MCF 10A (cell line): ENCODE results near the gene URGCP. TPM values are rescaled to one million over a fixed set of nuclear protein-coding genes. Genes with fewer than 3 reads are reported as not detected.
A peak's percentile ranks its signal among the peaks of the same experiment; 100 is the strongest.

Experiments used
- BruUV-seq: library from RNA; stranded (reverse); fragments of 400-500 nt; replicated peaks from 2 replicates; lab custom pipeline; 2021; lab: Mats Ljungman, UMichigan
- CTCF ChIA-PET: fragments of 300-600 bp; sonication (Branson Sonifier 250); formaldehyde crosslinking; extraction: SDS; loops from one replicate; lab custom pipeline; 2021; ENCODE audit warnings: antibody characterized with exemption, inconsistent platforms; lab: Yijun Ruan, JAX
- POLR2A ChIA-PET: fragments of 300-600, 350-650 bp; sonication (Branson Sonifier 250); formaldehyde crosslinking; extraction: SDS; loops from one replicate; lab custom pipeline; 2020; ENCODE audit warnings: antibody characterized with exemption, inconsistent platforms; lab: Yijun Ruan, JAX
- DNase-seq: peaks from one replicate; pipeline ENCODE4 v3.0.0-alpha.2; 2018; ENCODE audit not compliant: unreplicated experiment
- H3K27ac Mint-ChIP-seq: one replicate; pipeline ENCODE4 v1.8.0; 2022; ENCODE audit warnings: mild to moderate bottlenecking, low read depth, mixed read lengths; ENCODE audit not compliant: unreplicated experiment
- H3K27me3 Mint-ChIP-seq: one replicate; pipeline ENCODE4 v1.8.0; 2022; ENCODE audit warnings: mixed read lengths; ENCODE audit not compliant: insufficient read depth, unreplicated experiment
- H3K36me3 Mint-ChIP-seq: one replicate; pipeline ENCODE4 v1.8.0; 2022; ENCODE audit warnings: mild to moderate bottlenecking, moderate library complexity, mixed read lengths; ENCODE audit not compliant: insufficient read depth, unreplicated experiment
- H3K4me1 Mint-ChIP-seq: one replicate; pipeline ENCODE4 v1.8.0; 2022; ENCODE audit warnings: mixed read lengths; ENCODE audit not compliant: insufficient read depth, unreplicated experiment
- H3K4me3 Mint-ChIP-seq: one replicate; pipeline ENCODE4 v1.8.0; 2022; ENCODE audit warnings: mild to moderate bottlenecking, moderate library complexity, mixed read lengths; ENCODE audit not compliant: unreplicated experiment
- H3K9me3 Mint-ChIP-seq: one replicate; pipeline ENCODE4 v1.8.0; 2022; ENCODE audit warnings: mixed read lengths; ENCODE audit not compliant: unreplicated experiment
- intact Hi-C: fragments of 100-400 bp; cut with micrococcal nuclease; formaldehyde crosslinking; loops from 2 replicates; pipeline ENCODE4 v1.14.1; 2022
- total RNA-seq: library from RNA; stranded (reverse); gene quantifications from 2 replicates; pipeline ENCODE4 v1.2.3, GENCODE V29; 2022
- TF ChIP-seq, protein P1 (sequence below): fragments of 200-600 bp; IDR thresholded peaks from one replicate; pipeline ENCODE4 v1.8.0; 2022; ENCODE audit warnings: antibody characterized with exemption, mild to moderate bottlenecking; ENCODE audit not compliant: unreplicated experiment

Gene URGCP
- total RNA-seq, 1 experiment from 2014 or later: 37.2 TPM

DNA sequence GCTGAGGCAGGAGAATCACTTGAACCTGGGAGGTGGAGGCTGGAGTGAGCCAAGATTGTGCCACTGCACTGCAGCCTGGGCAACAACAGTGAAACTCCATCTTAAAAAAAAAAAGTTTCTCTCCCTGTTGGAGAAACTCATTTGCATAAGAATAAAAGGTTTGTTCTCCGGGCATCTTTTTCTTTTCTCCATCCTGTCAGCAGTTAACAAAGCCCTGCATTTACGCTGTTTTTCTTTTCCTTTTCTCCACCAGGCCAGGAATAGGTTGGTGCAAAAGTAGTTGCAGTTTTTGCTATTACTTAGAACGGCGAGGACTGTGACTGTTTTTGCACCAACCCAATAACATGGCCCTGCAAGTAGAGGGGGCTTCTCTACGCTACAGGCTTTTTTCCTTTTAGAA is 9.5 kb upstream of the URGCP start:
- H3K4me1 Mint-ChIP-seq: no peaks in the 10 kb centered on the region
- ChIA-PET POLR2A (interaction anchor here (1.5 kb wide), 1 partner anchor 11 kb away, joined by 3 read pairs; the partner anchor contains the start of gene UBE2D4), CTCF (interaction anchor here (0.6 kb wide), 1 partner anchor 23 kb away, joined by 3 read pairs; no protein-coding TSS in a partner anchor)
- DNase-seq: no peak
- H3K27ac Mint-ChIP-seq: no peak overlapping the region
- no TSS peak for BruUV-seq
- TF ChIP-seq, protein P1, sequence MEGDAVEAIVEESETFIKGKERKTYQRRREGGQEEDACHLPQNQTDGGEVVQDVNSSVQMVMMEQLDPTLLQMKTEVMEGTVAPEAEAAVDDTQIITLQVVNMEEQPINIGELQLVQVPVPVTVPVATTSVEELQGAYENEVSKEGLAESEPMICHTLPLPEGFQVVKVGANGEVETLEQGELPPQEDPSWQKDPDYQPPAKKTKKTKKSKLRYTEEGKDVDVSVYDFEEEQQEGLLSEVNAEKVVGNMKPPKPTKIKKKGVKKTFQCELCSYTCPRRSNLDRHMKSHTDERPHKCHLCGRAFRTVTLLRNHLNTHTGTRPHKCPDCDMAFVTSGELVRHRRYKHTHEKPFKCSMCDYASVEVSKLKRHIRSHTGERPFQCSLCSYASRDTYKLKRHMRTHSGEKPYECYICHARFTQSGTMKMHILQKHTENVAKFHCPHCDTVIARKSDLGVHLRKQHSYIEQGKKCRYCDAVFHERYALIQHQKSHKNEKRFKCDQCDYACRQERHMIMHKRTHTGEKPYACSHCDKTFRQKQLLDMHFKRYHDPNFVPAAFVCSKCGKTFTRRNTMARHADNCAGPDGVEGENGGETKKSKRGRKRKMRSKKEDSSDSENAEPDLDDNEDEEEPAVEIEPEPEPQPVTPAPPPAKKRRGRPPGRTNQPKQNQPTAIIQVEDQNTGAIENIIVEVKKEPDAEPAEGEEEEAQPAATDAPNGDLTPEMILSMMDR: no peak
- H3K9me3 Mint-ChIP-seq: no peaks in the 10 kb centered on the region
- no peak overlapping the region for H3K4me3 Mint-ChIP-seq
- H3K36me3 Mint-ChIP-seq: peaks cover 6% of the 10 kb centered on the region
- no peaks in the 10 kb centered on the region for H3K27me3 Mint-ChIP-seq
- intact Hi-C loops: no loop called here

- Mint-ChIP-seq H3K36me3 (peaks cover 6% of the 10 kb centered on the region), H3K27me3 (no peaks in the 10 kb centered on the region), H3K4me3 (no peak overlapping the region), H3K4me1 (no peaks in the 10 kb centered on the region), H3K9me3 (no peaks in the 10 kb centered on the region), H3K27ac (no peak overlapping the region)
- intact Hi-C loops: no loop called here
- CTCF ChIA-PET: interaction anchor here (1.0 kb wide), 1 partner anchor 10 kb away, joined by 5 read pairs; no protein-coding TSS in a partner anchor
- TF ChIP-seq, protein P1: no peak
- POLR2A ChIA-PET: interaction anchor here (0.6 to 1.5 kb wide), 3 partner anchors 10 to 20 kb away, joined by 3 read pairs; partner anchors contain the start of gene UBE2D4
- DNase-seq: no peak
- BruUV-seq: no TSS peak
These were observed 8.4 kb upstream of the URGCP start for GRCh38 chr7:43914795-43915194.

DNA sequence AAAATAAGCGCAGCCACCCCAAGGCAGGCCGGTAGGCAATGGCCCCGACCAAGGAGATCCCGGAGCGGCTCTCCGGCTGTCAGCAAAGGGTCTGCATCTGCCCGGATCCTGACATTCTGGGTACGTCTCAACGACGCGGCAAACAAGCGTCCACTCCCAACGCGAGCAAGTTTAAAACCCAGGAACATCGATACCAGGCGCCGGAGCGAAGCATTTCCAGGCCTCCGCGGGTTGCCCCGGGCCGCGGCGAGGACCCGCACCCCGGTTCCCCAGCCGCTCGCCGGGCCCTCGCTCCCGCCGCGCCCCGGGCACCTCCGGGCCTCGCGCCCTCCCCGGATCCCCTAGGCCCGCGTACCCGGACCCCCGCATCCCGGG is 453 bp downstream of the URGCP start:
- BruUV-seq: no TSS peak
- no peaks in the 10 kb centered on the region for H3K36me3 Mint-ChIP-seq
- CTCF ChIA-PET: no interaction called here
- H3K4me1 Mint-ChIP-seq: peaks cover 34% of the 10 kb centered on the region
- H3K4me3 Mint-ChIP-seq: peak overlapping the region; percentile 84
- H3K27ac Mint-ChIP-seq: peak overlapping the region; percentile 94
- no peaks in the 10 kb centered on the region for H3K9me3 Mint-ChIP-seq
- TF ChIP-seq, protein P1: no peak
- DNase-seq: no peak
- POLR2A ChIA-PET: interaction anchor here (1.0 to 3.0 kb wide), 5 partner anchors 20 to 141 kb away, joined by 4 to 29 read pairs (median 6); partner anchors contain the start of genes MRPS24 and UBE2D4
- intact Hi-C loops: loop anchor here (1.0 kb wide), 1 partner anchor 33 kb away; no protein-coding TSS in a partner anchor
- no peaks in the 10 kb centered on the region for H3K27me3 Mint-ChIP-seq

DNA sequence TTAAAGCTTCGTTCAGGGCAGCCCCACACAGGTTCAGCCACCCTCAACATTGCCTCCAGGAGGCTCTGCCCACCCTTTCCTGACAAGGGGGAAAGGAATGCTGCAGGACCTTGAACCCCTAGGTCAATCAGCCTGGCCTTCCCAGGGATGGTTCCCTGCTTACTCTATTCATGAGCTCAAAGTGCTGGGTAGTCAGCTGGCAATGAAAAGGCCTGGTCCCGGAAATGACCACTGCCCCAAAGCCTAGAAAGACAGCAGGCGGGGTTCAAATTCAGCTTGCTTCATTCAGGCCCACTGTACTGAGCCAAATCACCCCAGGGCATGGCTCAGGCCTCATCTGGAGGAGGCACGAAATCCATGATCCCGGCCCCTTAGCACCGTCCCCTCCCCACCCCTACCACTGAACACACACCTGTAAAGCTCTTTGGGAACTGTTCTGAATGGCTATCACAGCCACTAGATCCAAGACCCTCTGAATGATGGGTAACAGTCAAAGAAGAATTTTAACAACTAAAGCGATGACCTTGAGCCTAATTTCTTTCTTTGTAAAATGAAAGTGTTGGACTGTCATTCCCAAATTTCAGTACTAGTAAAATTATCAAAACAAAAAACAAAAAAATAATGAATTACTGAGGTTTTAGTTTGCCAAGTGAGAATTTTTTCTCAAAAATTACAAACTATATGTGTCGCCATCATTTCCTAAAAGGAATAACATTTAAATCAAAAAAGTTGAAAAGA is 1.0 kb downstream of the URGCP start:
- TSS peak; percentile 77 for BruUV-seq

More for the DNA sequence above, 1.0 kb downstream of the URGCP start:
- Mint-ChIP-seq H3K27ac (peak overlapping the region; percentile 94), H3K27me3 (no peaks in the 10 kb centered on the region), H3K4me1 (peaks cover 34% of the 10 kb centered on the region), H3K9me3 (no peaks in the 10 kb centered on the region), H3K36me3 (no peaks in the 10 kb centered on the region), H3K4me3 (peak overlapping the region; percentile 84)
- TF ChIP-seq, protein P1: no peak
- ChIA-PET CTCF (interaction anchor here (0.8 to 0.9 kb wide), 2 partner anchors 22 to 114 kb away, joined by 3 read pairs; no protein-coding TSS in a partner anchor), POLR2A (interaction anchor here (0.8 to 3.0 kb wide), 10 partner anchors 8 to 323 kb away, joined by 3 to 29 read pairs (median 5); partner anchors contain the start of genes MRPS24, STK17A and UBE2D4)
- DNase-seq: peak; percentile 72
- intact Hi-C loops: loop anchor here (1.0 kb wide), 1 partner anchor 32 kb away; no protein-coding TSS in a partner anchor
